HG03196 (cell line): Measurements from ENCODE around the gene UBE2M.

ENCODE experiments used
- ATAC-seq: cut with Tn5 transposase; IDR thresholded peaks from one replicate; pipeline ENCODE4 v1.9.1; 2021; ENCODE audit not compliant: unreplicated experiment

UBE2M gene

DNA sequence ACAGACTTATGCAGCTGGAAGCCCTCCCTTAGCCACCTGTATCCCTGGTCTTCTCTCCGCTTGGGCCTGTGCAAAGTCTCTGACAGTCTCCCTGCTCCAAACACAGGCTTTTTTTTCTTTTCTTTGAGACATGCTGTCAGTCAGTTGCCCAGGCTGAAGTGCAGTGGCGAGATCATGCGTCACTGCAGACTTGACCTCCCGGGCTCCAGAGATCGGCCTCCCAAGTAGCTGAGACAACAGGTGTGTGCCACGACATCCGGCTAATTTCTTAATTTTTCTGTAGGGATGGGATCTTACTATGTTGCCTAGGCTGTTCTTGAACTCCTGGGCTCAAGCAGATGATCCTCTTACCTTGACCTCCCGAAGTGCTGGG lies 13.2 kb upstream of the UBE2M start:
- no peak for ATAC-seq

DNA sequence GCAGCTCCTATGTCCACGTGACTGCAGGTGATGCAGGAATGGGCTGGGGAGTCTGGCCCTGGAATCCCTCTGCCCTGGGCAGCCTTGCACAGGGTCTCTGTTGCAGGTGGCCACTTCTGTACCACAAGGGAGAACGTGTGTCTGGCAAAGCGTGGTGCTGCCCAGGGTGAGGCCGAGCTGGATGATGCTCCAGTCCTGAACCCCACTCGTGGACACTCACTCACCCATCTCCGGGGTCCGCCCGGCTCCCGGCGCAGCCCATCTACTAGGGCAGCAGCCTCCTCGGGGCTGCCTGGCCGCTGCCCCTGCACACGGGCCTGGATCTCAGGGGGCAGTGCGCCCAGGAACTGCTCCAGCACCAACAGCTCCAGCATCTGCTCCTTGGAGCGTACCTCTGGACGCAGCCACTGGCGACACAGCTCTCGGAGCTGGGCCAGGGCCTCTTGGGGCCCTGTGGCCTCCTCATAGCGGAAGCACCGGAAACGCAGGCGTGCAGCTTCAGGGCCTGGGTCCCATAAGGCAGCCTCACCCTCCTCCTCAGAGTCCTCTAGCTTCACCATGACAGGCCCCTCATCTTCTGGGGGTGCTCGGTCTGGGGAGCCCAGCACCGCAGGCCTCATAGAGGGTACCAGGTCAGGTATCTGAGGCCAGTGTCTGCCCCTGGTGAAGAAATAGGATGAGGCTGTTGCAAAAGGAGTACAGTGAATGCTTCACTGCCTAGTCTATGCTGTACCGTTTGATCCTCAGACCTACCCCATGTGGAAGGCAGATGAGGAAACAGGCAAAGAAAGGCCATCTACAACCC lies 12.6 kb upstream of the UBE2M start:
- ATAC-seq, result no peak

GRCh38 chr19:58569943-58570670 lies 11.7 kb upstream of the UBE2M start:
- ATAC-seq, result no peak

GRCh38 chr19:58569191-58569942 lies 11.0 kb upstream of the UBE2M start:
- no peak for ATAC-seq

- no peak for ATAC-seq
Measured at GRCh38 chr19:58568453-58569130, 10.2 kb upstream of the UBE2M start.

DNA sequence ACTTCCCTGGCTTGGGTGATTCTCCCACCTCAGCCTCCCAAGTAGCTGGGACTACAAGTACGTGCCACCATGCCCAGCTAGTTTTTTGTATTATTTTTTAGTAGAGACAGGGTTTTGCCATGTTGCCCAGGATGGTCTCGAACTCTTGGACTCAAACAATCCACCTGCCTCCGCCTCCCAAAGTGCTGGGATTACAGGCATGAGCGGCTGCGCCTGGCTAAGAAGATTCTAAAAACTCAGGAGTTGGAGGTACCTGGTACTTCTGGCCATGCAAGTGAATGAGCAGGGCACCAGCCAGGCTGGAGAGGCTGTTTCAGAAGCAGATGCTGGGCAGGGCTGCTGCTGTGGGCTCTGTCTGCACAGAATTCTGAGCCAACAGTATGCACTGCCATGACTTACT lies 8.6 kb upstream of the UBE2M start:
- no peak for ATAC-seq

- no peak for ATAC-seq
Measured at GRCh38 chr19:58563823-58564222, 5.4 kb upstream of the UBE2M start.

DNA sequence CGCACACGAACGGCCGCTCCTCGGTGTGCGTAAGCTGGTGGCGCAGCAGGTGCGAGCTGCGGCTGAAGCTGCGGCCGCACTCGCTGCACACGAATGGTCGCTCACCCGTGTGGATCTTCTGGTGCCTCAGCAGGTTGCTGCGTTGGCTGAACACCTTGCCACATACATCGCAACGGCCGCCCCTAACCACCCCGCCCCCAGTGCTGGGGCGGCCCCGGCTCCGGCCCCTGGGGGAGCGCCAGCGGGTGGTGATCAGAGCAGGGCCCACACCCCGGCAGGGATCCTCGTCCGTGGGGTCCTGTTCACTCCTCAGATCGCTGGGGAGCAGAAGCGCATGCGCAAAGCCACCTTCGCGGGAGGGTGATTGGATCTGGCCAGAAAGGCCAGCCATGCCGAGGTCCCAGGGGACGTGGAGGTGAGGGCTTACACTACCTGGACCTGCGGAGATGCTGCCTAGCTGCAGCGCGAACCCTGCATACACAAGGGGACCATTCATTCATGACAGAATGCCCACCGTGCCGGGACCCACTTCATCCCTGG lies 4.7 kb upstream of the UBE2M start:
- no peak for ATAC-seq

DNA sequence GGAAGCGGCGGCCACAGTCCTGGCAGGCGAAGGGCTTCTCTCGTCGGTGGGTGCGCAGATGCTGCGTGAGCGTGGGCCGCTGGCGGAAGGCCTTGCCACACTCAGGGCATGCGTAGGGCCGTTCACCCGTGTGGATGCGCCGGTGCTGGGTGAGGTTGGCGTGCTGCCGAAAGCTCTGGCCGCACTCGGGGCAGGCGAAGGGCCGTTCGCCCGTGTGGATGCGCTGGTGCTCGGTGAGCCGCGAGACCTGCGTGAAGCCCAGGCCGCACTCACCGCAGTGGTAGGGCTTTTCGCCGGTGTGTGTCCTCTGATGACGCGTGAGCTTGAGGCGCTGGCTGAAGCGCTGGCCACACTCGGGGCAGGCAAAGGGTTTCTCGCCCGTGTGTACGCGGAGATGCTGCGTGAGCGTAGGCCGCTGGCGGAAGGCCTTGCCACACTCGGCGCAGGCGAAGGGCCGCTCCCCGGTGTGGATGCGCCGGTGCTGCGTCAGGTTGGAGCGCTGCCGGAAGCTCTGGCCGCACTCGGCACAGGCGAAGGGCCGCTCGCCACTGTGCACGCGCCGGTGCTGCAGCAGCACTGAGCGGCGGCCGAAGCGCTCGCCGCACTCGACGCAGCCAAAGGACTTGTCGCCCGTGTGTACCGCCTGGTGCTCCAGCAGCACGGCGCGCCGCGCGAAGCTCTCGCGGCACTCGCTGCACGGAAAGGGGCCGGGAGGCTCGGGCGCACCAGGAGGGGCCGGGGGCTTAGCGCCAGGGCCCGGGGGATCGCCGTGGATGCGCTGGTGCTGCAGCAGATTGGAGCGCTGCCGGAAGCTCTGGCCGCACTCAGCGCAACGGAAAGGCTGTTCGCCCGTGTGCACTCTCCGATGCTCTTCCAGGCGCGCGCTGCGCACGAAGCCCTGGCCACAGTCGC lies 4.0 kb upstream of the UBE2M start:
- ATAC-seq, result no peak

- ATAC-seq, result no peak
Measured at GRCh38 chr19:58561373-58562121, 3.1 kb upstream of the UBE2M start.

DNA sequence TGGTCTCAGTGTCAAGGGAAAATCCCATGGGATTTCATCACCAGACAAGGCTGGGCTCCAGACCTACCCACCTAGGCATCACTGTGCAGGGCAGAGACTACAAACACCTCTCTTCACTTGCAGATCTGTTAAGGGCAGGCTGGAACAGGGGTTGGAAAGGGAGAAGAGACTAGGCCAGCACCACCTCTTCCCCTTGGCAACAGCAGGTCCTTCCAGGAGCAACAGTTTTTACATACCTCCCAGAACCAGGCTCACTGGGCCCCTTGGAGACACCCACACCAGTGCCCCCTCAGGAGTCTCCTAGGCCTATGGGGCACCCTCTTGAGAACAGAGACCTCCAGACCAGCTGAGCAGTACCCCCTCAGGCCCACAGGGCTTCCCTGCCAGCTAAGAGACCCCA lies 2.5 kb upstream of the UBE2M start:
- no peak for ATAC-seq

DNA sequence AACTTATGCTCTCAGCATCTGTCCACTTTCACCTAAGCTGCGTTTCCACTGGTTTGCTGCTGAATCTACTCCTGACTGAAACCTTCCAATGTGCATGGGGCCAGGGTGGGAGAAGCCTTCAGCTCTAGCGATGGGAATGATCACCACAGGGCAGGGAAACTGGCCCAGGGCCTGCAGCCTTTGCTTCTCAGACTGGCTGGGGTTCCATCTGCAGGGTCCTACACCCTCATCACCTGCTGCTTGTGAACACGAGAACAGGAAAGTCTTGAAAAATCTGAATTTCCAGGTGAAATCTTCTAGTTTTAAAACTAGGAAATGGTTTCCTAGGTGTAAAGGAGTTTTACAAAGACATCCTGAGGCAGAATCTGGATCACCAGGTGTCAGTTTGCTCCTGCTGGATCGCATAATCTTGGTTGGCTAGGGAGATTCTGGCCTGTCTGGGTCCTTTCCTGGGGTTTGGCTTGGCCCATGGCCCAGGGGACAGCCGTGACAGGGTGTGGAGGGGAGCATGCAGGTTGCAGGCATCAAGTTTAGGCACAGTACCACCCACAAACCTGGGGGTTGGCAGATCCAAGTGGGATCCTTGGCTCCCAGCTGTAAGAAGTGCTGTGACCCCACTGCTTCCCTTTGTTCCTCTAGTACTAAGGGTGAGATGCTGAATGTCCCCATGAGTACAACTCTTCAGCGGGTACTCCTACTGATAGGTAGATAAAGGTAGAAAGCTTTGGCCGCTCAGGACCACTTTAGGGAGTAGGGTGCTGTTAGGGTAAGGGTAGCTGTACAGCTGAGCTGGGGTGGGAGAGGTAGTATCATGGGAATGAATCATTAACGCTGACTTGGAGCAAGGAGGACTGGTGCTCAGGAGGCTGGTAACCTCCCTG lies 1.8 kb upstream of the UBE2M start:
- no peak for ATAC-seq

DNA sequence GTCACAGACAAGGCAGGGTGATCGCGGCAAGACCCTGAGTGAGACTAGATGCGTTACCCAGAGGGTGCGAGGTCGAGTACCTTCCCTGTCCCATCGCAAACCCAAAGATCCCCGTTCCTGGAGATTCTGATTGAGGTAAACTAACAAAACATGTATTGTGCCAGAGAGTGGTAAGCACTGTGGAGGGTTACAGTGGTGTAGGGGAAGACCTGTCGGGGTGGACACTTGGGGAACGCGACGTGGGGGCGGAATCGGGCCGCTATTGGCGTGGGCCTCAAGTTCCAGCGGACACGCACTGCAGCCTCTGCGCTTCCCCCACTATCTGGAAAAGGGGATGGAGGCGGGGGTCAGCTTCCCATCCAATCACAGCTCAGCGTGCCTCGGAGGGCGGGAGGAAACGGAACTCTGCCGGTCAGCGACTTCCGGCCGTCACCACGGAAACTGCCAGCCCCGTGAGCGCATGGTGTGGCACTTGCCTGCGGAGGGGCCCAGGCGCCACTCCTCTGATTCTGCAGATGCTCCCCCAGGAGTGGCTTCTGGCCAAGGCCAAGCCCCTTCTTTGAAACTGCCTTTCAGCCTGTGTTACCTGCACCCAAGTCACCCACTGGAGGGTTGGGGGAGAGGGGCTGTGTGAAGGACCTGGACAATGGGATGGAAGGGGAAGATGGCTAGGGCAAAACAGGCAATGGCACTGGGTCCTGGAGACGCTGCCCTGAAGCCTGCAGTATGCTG lies 1.0 kb upstream of the UBE2M start:
- ATAC-seq, result peak; percentile 23

DNA sequence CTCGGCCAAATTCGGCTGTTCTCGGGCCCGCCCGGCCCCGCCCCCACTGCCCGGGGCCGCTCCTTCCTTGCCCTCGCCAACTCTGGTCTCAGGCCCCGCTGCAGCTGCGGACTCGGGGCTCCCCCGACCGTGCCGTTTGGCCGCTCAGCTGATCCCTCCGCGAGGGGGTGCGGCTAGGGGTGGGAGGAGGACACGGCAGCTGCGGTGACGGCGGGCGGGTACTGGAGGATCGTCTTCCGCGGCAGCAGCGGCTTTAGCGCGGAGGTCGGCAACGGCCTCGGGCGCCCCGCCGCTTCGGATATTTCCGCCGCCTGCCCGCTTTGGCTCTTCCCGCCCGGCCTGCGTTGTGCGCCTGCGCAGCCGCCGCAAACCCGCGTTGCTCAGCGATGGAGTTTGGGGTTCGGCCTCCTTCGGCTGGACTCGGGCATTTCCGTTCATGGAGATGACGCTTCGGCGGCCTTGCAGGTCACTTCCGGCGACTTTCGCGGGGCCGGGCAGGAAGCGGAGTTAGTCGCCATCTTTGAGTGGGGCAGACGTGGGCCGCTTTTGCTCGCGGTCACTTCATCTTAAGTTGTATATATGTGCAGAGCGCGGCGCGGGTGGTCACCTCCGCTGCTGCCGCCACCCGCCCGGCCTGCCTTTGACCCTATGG lies 338 bp upstream of the UBE2M start:
- ATAC-seq, result peak; percentile 59

DNA sequence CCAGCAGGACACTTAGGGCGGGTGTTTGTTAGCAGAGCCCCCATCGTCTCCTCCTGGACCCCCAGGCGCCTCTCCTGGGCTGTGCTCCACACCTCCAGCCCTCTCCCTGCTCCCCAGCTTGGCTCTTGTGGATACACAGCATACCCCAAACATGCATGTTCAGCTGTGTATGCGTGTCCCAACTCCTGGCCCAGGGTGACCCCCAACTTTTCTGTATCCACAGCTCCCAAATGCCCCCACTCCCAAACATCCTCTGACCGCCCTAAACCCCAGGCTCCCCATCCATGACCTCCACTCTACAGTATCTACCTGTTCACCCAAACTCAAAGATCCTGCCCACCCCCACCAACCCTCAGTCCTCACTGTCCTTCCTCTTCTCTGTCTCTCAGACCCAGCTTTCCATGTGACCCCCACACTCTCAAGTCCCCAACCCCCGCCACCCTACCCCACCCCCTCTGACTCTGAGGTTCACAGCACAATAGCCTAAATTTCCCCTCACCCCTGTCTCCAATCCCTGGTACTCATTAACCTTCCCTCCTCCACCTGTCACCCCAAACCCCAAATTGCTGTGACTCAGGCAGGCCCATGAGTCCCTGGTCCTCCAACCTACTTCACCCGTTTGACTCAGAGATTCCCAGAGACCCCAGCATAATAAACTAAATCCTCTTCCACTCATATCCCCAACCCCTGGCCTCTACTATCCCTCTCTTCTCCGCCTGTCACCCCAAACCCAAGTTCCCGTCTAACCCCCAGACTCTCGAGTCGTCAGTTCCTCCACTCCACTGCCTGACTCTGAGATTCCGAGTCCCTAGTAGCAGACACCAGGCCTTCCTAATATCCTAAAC lies 968 bp downstream of the UBE2M start:
- ATAC-seq, result no peak

DNA sequence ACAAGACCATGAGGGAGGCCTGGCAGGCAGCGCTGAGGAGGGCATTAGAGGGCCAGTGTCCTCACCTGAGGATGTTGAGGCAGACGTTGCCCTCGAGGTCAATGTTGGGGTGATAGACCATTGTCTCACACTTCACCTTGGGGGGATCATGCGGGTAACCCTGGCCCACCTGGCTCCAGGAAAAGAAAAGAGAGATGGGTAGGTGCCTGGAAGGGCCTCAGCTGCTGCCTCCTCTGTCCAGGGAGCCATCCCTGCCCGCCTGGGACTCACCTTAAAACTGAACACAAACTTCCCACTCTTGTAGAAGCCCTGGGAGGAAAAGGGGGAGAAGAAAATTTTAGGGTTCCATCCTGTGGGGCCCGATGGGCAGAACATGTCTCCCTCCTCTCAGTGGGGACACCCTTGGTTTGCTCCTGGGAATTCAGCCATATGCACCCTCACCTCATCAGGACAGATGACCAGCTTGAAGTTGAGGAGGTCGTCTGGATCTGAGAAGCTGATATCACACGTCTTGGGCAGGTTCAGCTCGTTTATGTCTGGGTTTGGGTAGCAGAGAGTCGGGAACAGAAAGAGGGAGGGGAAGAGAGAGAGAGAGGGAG lies 1.7 kb downstream of the UBE2M start:
- ATAC-seq, result no peak
